Prostate gland (tissue), 2 donors: ENCODE data around the gene SLC16A12. TPM values are rescaled to one million over a fixed set of nuclear protein-coding genes. Genes with fewer than 3 reads are reported as not detected.

ENCODE experiments used
- DNase-seq: peaks from one replicate; pipeline ENCODE4 v3.0.0-alpha.2; 2019; ENCODE audit warnings: low spot score
- H3K27ac ChIP-seq, 2 donors: fragments of 200-600 bp; sonication (generic); 2 replicates each; pipeline ENCODE4 v1.5.1; 2017 to 2019
- H3K27me3 ChIP-seq: fragments of 200-600 bp; sonication (generic); replicated peaks from 2 replicates; pipeline ENCODE4 v1.5.1; 2019; ENCODE audit not compliant: insufficient read depth
- H3K36me3 ChIP-seq, 2 donors: fragments of 200-600 bp; sonication (generic); 1 replicate in 1 of 2; 2 replicates in 1 of 2; pipeline versions ENCODE4 v1.5.1 to v1.8.1; 2017 to 2019
- H3K4me1 ChIP-seq: fragments of 200-600 bp; sonication (generic); replicated peaks from 2 replicates; pipeline ENCODE4 v1.5.1; 2019
- H3K4me3 ChIP-seq, 2 donors: fragments of 200-600 bp; sonication (generic); 2 replicates each; pipeline ENCODE4 v1.5.1; 2017 to 2019
- H3K9me3 ChIP-seq: fragments of 200-600 bp; sonication (generic); 2 replicates; pipeline ENCODE4 v1.5.1; 2017
- POLR2A ChIP-seq: fragments of 450-650 bp; IDR thresholded peaks from one replicate; pipeline ENCODE4 v1.6.1; 2016; ENCODE audit warnings: antibody characterized with exemption, mild to moderate bottlenecking
- POLR2AphosphoS5 ChIP-seq: sonication (generic); formaldehyde crosslinking; IDR thresholded peaks from one replicate; pipeline ENCODE4 v1.6.1; 2017; ENCODE audit warnings: antibody characterized with exemption
- WGBS: methylation state at CpG from one replicate; pipeline ENCODE4 v1.1.5; 2018; 5-methylcytosine and 5-hydroxymethylcytosine counted together
- intact Hi-C: fragments of 100-400 bp; cut with DNase I; formaldehyde crosslinking; loops from one replicate; pipeline ENCODE4 v1.14.2; 2022
- total RNA-seq, 2 donors: library from RNA; depleted of rRNA; stranded (reverse); fragments of >200 nt; gene quantifications; one replicate each; pipeline ENCODE4 v1.1.0, GENCODE V29; 2016
- TF ChIP-seq, protein P1 (sequence below), 4 experiments: fragments of 200-600 bp in 2 of 4; fragments of 450-650 bp in 2 of 4; sonication (generic) in 2 of 4; IDR thresholded peaks; 1 replicate in 3 of 4; 2 replicates in 1 of 4; pipeline ENCODE4 v1.5.1; 2016 to 2019; ENCODE audit warnings: antibody characterized with exemption in 4 of 4, mild to moderate bottlenecking in 2 of 4, moderate library complexity in 2 of 4

Gene SLC16A12
- total RNA-seq, 2 donors from 2014 or later = 0.09 to 4.4 TPM

DNA sequence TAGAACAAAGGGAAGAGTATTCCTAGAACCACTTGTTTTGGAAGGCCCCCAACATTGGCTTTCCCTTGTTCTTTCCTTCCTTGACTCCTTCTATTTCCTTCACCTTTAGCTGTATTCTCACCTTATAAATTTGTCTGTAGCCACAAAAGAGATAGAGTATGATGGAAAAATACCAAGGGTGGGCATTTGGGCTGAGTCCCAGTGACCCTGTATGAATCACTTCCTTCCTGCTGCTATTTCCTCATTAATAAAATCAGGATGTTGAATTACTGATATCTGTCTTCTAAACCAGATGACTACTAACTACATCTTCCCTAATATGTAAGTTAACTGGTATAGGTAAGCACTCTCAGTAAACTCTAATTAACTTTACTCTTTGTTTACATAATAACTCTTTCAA lies 65.9 kb downstream of the SLC16A12 start:
- intact Hi-C loops = no loop called here
- Histone ChIP-seq H3K9me3 (no peaks in the 10 kb centered on the region), H3K27me3 (no peaks in the 10 kb centered on the region), H3K27ac (no peak overlapping the region), H3K36me3 (no peaks in the 10 kb centered on the region), H3K4me3 (no peak overlapping the region), H3K4me1 (no peaks in the 10 kb centered on the region)
- DNase-seq = no peak
- no peak for TF ChIP-seq POLR2A
- TF ChIP-seq POLR2AphosphoS5 = no peak
- TF ChIP-seq, protein P1, sequence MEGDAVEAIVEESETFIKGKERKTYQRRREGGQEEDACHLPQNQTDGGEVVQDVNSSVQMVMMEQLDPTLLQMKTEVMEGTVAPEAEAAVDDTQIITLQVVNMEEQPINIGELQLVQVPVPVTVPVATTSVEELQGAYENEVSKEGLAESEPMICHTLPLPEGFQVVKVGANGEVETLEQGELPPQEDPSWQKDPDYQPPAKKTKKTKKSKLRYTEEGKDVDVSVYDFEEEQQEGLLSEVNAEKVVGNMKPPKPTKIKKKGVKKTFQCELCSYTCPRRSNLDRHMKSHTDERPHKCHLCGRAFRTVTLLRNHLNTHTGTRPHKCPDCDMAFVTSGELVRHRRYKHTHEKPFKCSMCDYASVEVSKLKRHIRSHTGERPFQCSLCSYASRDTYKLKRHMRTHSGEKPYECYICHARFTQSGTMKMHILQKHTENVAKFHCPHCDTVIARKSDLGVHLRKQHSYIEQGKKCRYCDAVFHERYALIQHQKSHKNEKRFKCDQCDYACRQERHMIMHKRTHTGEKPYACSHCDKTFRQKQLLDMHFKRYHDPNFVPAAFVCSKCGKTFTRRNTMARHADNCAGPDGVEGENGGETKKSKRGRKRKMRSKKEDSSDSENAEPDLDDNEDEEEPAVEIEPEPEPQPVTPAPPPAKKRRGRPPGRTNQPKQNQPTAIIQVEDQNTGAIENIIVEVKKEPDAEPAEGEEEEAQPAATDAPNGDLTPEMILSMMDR (IDR thresholded peaks at IDR 0.05) = no peak

DNA sequence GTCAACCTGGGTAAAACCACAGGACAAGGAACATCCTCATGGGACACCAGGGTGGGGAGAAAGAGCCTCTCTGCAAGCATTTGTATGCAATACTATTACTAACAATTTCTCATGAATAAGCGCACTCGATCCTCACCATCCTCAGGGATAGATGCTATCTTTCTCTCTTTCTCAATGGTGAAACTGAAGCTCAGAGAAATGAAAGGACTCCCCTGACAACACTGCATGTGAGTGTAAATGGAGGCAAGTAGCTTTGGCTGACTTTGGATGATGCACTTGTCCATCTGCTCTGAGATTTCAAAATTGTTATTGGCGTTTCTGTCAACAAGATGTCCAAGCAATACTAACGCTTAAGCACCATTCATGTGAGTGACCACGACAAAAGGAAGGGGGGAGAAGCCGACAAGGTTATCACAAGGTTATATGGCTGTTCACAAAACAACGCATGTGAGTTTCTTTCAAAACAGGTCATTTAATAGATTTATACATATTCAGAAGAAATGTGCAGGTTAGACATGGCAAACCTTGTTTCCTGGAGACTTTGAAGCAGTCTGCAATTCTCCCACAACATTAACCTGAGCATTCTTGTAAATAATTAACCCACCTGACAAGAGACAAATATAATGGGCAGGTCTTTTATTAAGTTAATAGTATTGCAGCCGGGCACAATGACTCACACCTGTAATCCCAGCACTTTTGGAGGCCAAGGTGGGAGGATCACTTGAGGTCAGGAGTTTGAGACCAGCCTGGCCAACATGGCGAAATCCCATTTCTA lies 67.0 kb downstream of the SLC16A12 start:
- H3K9me3 ChIP-seq = no peaks in the 10 kb centered on the region
- no peak overlapping the region for H3K27ac ChIP-seq
- no peak for DNase-seq
- no peaks in the 10 kb centered on the region for H3K27me3 ChIP-seq
- WGBS = 78% methylated on average over 9 of the region's 9 CpGs
- no peaks in the 10 kb centered on the region for H3K36me3 ChIP-seq
- intact Hi-C loops = no loop called here
- H3K4me3 ChIP-seq = no peak overlapping the region
- H3K4me1 ChIP-seq = no peaks in the 10 kb centered on the region
- TF ChIP-seq, protein P1 (IDR thresholded peaks at IDR 0.05) = no peak
- TF ChIP-seq POLR2A = no peak
- no peak for TF ChIP-seq POLR2AphosphoS5

DNA sequence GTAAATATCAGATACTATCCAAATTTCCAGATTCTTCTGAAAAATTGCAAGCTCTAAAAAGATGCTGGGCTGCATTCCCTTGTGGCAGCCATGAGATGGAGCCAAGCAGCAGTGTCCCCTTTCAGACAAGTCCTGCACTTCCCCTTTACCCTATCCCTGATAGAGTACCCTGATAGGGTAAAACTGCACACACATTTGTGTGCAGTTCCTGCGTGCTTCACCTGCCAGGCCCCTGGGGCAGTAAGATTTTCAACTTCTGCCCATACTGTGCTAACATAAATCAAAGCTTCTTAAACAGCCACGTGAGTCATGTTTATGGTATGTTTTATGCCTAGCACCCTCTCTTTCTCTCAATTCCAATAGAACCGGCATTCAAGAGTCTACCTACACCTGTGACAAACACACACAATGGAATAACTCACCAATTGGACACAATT lies 68.8 kb downstream of the SLC16A12 start:
- Histone ChIP-seq H3K9me3 (no peaks in the 10 kb centered on the region), H3K27me3 (no peaks in the 10 kb centered on the region), H3K27ac (no peak overlapping the region), H3K36me3 (no peaks in the 10 kb centered on the region), H3K4me3 (no peak overlapping the region), H3K4me1 (no peaks in the 10 kb centered on the region)
- no peak for DNase-seq
- intact Hi-C loops = no loop called here
- TF ChIP-seq POLR2AphosphoS5 = no peak
- TF ChIP-seq, protein P1 (IDR thresholded peaks at IDR 0.05) = peak in 1 of 4 experiments; percentile 22
- TF ChIP-seq POLR2A = no peak
- 21% methylated on average over 3 of the region's 3 CpGs for WGBS

DNA sequence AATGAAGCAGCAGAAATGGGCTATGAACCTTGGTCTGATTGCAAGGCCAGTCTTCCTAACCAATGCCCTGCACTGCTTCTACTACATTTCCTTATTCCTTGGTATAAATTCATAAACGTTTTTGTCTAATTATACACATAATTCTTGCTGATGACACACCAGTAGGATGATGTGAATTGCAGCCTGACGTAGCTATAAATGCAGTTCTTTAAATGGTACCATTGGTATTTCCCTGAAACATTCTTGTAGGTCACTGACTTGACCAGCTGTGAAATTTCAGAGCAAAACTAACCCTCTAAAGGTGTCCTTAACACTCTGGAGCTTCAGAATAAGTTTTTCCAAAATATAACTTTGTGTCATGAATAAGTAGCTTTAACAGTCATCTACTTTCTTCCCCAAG lies 70.2 kb downstream of the SLC16A12 start:
- no peak for DNase-seq
- H3K36me3 ChIP-seq = no peaks in the 10 kb centered on the region
- WGBS = 22% methylated on average over 2 of the region's 2 CpGs
- no peaks in the 10 kb centered on the region for H3K4me1 ChIP-seq
- no peaks in the 10 kb centered on the region for H3K9me3 ChIP-seq
- no peaks in the 10 kb centered on the region for H3K27me3 ChIP-seq
- no peak overlapping the region for H3K27ac ChIP-seq
- intact Hi-C loops = no loop called here
- H3K4me3 ChIP-seq = no peak overlapping the region
- TF ChIP-seq POLR2AphosphoS5 (no peak), POLR2A (no peak)
- TF ChIP-seq, protein P1 (IDR thresholded peaks at IDR 0.05) = no peak
